GM12872 (cell line): Measurements from ENCODE around the gene SLC35E2B.

ENCODE experiments used
- CTCF ChIP-seq: IDR thresholded peaks from 3 replicates; pipeline ENCODE4 v1.5.1; 2011; ENCODE audit warnings: low read depth, mild to moderate bottlenecking, low read length, moderate library complexity; ENCODE audit not compliant: insufficient read depth

Gene SLC35E2B

GRCh38 chr1:1672181-1672965 lies 20.2 kb downstream of the SLC35E2B start:
- no peak for TF ChIP-seq CTCF

DNA sequence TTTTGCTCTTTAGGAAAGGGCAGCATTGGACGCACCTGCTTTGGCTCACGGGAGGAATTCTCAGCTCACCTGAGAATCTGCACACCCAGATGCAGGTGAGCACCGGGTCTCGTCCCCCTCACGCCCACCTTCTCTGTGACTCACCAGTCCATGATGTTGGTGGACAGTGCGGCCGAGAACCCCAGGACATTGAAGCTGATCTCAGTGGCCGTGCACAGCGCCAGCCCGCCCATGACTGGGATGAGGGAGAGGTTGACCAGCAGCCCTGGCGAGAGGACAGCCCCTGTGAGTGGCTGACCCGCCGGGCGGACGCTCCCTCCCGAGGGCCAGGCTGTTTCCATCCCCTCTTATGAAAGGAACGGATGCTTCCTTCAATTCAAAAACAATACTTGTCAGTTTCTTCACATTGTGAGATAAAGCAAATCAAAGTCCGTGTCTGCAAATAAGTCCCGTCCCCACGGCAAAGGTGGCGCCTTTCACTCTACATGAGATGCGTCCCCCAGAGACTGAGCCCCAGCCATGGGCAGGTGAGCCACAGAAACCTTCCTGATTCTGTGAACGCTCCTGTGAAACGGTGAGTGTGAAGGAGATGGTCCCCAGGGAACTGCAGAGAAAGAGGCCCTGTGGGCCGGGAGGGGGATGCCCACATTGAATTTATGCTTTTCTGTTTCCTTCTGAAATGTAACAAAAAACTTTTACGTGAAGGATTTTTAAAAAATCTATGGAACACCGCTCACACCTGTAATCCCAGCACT lies 21.1 kb downstream of the SLC35E2B start:
- TF ChIP-seq CTCF: no peak

- no peak for TF ChIP-seq CTCF
These were observed 21.7 kb downstream of the SLC35E2B start for GRCh38 chr1:1670866-1671265.

DNA sequence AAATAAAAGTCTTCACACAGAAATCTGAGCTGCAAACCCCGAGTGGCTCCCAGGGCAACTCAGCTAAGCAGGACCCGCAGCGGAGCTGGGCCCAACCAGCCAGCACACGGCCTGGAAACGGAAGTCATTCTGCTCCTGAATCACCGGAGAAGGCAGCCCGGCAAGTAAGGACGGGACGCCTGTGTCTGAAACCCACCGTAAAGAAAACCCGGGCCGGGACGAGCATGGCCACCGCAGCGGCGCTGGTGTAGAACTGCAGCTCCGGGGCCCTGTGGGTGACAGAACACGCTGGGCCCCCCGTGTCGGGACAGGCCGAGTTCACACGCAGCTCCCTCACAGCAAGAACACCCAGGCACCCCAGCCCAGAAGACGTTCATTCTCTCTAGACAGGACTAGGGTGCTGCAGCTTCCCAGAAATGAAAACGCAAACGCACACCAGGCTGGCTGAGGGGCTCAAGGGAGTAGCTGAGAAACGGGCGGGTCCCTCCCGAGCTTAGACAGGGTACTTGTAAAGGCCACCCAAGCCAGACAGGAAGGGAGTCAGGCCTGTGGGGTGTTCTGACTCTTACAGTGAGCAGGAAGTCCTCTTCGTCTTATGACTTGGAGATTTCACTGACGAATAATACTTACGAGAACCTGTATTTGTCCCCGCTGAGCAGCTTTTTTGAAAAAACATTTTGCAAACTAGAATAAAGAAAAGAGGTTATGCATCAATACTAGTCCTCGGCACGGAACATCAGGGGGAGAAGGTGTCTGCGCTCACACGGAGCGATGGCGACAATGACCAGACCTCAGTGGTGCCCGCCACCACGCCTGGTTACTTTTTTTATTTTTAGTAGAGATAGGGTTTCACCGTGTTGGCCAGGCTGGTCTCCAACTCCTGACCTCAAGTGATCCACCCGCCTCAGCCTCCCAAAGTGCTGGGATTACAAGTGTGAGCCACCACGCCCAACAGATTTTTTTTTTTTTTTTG lies 22.8 kb downstream of the SLC35E2B start:
- TF ChIP-seq CTCF: no peak

- TF ChIP-seq CTCF: no peak
These were observed 26.1 kb downstream of the SLC35E2B start for GRCh38 chr1:1666526-1666925.

- peak; percentile 68 for TF ChIP-seq CTCF
These were observed 26.8 kb downstream of the SLC35E2B start for GRCh38 chr1:1665815-1666251.
